RPMI7951 (cell line): Measurements from ENCODE around the gene OR7C1. TPM values are rescaled to one million over a fixed set of nuclear protein-coding genes. Genes with fewer than 3 reads are reported as not detected.
"Not testable (repeated sequence)": the region's sequence is repeated elsewhere in the genome, so short reads cannot be mapped to it uniquely, and the experiment has no call there.

Source experiments
- DNase-seq: peaks from one replicate; pipeline ENCODE4 v3.0.0-alpha.2; 2012; ENCODE audit warnings: low read depth
- total RNA-seq: library from RNA; depleted of rRNA; stranded (reverse); fragments of >200 nt; shearing (Covaris generic); gene quantifications from 2 replicates; pipeline ENCODE4 v1.2.3, GENCODE V29; 2014; rRNA removed

OR7C1 gene
- total RNA-seq: under 0.01 TPM in 2 replicates

DNA sequence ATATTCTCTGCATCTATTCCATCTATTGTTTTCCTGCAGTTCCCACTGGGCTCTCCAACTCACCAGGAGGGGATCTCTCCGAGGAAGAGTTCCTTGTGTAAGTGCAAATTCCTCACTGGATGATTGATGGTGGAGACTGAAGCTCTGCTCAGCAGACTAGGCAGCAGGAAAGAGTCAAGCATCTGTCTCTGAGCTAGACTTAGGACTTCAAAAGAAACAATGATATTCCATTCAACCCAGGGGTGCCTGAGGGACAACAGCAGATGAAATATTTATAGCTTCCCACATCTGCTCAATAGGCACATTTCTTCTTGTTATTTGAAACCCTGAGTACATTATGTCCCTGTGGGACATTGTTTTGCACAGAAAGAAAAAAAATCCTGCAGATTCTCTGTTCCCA, at the start of gene OR7C1, which contains the start of gene OR7A5:
OR7C1 (minus strand) TSS at position 175 of the 400 bp plus-strand sequence. CDS start 35,049 bp downstream, outside the sequence.
OR7A5 (minus strand) TSS at position 175 of the 400 bp plus-strand sequence. CDS start 6,944 bp downstream, outside the sequence.
- peak; percentile 9 for DNase-seq

DNA sequence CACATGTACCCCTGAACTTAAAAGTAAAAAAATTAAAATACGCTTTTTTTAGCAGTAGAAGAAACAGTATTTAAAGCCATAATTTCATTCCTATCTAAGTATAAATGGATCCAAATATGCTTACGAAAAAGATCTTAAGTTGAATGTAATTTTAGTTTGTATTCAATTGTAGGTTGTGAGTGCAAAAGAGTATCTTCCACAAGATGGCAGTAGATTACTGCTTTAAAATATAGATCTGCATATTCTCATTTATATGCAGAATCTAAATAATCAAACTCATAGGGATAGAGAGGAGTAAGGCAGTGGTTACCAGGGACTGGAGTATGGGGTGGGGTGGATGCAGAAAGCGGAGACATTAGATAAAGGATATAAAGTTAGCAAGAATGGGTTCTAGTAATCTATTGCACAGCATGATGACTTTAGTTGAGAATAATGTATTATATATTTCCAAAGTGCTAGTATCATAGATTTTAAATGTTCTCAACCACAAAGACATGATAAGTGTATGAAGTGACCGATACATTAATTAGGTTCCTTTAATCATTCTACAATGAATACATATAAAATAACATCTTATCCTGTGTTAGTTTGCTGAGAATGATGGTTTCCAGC, 36.7 kb upstream of the OR7C1 start:
- DNase-seq: peak; percentile 26

DNA sequence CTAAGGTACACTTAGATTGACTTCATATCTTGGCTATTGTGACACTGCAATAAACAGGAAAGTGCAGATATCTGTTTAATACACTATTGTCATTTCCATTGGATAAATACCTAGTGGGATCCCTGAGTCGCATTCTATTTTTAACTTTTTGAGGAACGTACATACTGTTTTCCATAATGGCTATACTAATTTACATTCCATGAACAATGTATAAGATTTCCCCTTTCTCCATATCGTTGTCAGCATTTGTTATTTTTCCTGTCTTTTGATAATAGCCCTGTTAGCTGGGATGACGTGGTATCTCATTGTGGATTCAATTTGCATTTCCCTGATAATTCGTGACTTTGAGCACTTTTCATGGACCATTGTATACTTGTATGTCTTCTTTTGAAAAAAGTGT, 33.5 kb upstream of the OR7C1 start:
- DNase-seq: no peak

DNA sequence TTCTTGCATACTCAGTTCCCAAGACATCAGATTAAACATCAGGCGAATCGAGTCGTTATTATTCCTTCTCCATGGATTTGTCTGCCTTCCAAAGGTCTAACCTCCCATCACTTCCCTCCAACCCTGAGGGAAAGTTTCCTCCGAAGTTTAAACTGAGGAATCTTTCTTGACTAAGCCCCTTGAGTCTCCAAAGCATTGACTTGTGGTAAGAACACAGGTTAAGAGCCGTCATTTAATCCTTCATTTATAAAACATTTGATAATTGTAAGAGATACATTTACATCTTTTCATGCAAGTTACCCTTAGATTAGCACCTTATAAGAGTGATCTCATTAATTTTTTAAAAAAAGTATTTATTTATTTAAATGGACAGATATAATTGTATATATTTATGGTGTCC, 13.8 kb upstream of the OR7C1 start, which contains the start of gene OR7A10:
OR7A10 (minus strand) TSS at position 101 of the 400 bp plus-strand sequence. CDS start 7,045 bp downstream, outside the sequence.
- no peak for DNase-seq

DNA sequence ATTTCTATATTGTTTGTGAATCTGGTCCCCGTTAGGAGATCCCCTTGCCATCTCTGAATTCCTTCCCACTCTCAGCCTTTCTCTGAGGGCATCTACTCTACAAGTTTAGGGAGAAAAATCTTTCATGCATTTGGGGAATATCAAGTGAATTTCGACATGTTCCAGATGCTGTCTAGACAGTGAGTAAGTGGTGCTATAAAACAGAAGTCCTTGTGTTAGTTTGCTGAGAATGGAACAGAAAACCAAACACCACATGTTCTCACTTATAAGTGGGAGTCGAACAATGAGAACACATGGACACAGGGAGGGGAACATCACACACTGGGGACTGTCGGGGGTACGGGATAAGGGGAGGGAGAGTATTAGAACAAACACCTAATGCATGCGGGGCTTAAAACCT, 8.6 kb upstream of the OR7C1 start:
- no peak for DNase-seq

DNA sequence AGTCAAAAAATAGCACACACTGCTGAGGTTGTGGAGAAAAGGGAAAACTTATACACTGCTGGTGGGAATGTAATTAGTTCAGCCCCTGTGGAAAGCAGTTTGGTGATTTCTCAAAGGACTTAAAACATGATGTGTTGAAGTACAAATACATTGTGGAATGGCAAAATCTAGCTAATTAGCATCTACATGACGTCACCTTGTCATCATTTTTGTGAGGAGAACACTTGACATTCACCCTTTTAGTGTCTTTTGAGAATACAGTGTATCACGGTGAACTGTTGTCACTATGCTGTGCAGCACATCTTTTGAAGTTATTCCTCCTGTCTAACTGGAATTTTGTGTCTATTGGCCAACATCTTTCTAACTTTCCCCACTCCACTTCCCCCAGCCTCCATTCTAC, 8.2 kb upstream of the OR7C1 start:
- DNase-seq: no peak

DNA sequence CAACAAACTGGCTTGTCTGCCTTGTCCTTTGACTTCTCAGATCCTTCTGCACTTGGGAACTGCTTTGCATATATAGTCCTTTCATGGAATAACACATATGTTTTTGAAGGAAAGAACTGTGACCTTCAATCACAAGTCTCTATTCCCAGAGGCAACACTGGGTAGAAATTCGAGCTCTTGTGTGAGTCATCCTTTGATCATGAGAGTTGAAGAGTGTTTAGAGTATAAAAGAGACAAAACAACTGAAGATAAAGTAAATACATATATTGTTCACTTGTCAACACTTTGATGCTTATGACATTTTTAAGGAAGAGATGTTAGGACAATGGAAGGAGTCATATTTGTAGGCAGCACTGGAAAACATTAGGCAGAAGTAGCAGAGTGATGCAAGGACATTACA, 5.2 kb upstream of the OR7C1 start:
- peak; percentile 25 for DNase-seq

DNA sequence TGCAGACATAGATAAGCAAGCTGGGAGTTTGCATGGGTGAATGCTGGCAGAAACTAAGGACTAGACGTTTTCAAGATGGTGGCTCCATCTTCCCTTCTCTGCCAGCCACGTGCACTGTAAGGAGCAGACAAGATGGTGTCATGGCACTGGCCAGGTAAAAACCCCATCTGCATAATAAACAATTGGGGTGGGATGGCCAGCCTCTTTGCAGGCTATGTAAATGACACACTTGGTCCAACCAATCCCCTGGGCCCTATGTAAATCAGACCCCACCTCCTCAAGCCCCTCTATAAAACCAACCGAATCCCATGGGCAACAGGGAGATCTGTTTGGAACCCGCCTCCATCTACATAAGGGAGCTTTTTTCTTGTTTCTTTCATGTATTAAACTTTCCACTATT, 2.4 kb upstream of the OR7C1 start:
- DNase-seq: no peak

DNA sequence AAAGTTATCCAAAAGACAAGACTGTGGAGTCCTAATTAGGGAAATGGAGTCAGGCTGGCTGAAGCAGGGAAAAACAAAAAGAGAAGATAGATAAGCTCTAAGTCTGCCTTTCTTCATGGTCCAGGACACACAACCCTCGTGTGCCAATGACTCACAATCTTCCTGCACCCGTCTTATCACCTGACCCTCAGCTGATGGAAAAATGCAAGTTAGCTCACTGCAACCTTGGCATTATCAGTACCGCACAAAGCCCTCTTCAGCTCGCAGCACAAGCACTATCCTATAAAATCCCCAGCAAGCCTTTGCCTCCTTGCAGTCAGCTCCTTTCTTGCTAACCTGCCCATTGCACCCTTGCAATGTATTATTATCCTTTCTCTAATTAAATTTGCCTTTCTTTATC, 4.3 kb downstream of the OR7C1 start:
- no peak for DNase-seq

DNA sequence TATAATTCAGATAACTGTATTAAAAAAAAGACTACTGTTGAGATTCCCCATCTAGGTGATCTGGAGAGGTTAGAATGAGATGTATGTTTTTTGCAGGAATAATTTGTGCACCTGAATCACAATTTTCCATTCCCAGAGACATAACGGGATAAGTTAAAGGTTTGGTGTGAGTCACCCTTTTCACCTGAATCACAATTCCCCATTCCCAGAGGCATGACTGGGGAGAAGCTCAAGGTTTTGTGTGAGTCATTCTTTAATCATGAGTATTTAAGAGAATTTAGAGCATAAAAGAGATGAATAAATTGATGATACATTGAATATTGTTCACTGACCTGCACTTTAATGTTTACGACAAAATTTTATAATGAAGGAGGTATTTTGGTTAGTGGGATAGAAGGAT, 9.0 kb downstream of the OR7C1 start:
- DNase-seq: no peak

DNA sequence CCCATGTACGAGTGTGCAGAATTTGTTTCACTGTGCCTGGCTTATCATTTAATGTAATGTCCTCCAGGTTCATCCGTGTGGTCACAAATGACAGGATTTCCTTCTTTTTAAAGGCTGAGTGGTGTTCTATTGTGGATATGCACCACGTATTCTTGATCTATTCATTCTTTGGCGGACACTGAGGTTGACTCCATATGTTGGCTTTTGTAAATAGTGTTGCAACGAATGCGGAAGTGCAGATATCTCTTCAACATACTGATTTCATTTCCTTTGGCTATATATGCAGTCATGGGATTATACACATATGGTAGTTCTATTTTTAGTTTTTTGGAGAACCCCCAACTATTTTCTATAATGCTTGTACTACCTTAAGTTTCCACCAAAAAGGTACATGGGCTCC, 13.0 kb downstream of the OR7C1 start:
- DNase-seq: no peak

DNA sequence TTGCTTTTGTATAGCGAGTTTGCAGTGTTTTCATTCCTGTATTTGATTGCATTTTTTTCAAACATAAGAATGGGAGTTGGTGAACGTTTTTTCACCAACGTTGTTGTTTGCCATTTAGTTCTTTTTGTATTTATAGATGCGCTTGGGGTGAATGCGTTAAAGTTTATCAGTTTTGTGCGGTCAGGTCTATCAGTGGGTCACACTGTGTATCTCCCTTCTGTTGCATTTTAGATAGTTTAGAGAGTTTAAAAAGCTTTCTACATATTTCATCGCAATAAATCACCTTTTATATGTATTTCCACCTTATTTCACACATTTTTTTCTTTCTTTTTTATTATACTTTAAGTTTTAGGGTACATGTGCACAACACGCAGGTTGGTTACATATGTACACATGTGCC, 16.4 kb downstream of the OR7C1 start:
- no peak for DNase-seq

DNA sequence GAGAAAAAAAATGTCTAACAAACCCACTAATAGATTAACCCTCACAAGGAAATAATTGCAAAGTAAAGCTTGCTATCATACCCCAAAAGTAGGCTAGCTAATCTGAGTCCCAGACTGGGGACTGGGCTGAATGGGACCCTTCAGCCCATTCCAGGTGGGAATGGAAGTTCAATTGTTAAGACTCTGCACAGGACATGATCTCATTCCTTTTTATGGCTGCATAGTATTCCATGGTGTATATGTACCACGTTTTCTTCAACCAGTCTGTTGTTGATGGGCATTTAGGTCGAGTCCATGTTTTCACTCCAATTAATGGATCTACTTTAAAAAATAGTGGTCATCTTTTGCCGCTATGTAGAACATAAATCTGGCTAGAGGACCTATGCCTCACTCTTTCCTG, 17.9 kb downstream of the OR7C1 start:
- no peak for DNase-seq

DNA sequence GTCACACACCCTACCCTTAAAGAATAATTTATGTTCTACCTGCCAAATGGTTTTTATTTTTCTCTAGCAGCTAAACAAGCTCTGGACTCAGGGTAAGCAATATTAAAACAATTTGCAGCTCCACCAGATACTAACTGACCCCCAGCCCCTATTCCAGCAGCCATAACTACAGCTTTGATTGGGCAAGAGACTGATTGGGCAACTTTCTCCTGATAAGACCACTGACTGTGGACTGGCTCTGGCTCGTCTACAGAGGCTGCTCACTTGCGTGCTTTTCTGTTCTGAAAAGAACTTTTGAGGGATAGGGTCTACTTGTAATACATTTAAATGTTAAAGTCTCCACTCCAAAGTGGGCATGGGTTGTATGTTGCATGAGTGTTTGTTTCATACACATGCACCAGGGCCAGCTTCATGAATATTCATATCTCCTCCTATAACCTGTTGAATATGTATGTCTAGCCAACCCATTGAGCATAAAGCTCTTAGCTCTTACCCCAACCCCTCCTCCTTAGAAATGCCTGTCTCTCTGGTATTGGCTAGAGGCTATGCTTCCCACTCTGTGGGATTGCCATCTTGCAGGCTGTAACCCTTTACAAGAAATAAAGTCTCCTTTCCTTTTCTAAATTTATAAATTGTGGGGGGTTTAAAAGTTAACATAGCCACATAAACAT, 19.9 kb downstream of the OR7C1 start:
- no peak for DNase-seq

DNA sequence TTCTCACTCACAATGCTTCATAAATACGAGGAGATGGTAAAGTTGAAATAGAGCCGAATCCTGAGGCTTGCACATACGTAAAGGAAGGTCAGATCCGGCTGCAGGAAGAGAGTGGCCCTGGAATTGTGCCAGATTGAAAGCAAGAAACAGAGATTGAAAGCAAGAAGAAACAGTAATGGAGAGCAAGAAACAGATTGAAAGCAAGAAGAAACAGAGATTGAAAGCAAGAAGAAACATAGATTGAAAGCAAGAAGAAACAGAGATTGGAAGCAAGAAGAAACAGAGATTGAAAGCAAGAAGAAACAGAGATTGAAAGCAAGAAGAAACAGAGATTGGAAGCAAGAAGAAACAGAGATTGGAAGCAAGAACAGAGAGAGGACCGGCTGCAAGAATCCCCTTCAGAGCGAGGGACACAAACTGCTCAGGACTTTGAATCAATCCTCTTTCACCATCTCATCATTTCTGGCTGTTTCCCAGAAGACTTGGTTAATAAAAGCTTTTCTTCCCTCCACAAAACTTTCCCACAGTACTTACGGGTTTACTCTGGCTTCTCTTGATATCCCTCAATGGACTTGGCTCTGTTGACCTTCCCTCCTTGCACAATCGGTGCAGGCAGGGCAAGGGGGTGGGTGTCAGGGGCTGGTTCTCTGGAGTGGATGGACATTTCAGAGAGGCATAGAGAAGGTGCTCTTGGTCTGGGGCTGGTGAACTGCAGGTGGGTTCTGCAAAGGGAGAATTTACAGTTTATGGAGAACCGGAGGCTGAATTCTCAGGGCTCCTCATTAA, 25.5 kb downstream of the OR7C1 start:
- DNase-seq: no peak

DNA sequence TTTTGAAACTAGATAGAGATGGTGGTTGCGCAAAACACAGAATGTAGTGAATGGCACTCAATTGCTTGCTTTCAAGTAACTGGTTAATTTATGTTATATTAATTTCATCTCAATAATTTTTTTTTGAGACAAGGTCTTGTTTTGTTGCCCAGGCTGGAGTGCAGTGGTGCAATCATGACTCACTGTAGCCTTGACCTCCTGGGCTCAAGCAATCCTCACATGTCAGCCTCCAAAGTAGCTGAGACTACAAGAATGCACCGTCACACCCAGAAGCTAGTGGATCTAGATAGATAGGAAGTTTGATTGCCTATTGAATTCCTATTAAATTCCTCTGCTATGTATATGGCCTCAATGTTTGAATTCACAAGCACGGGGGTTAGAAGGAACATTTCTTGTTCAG, 30.2 kb downstream of the OR7C1 start:
- no peak for DNase-seq

DNA sequence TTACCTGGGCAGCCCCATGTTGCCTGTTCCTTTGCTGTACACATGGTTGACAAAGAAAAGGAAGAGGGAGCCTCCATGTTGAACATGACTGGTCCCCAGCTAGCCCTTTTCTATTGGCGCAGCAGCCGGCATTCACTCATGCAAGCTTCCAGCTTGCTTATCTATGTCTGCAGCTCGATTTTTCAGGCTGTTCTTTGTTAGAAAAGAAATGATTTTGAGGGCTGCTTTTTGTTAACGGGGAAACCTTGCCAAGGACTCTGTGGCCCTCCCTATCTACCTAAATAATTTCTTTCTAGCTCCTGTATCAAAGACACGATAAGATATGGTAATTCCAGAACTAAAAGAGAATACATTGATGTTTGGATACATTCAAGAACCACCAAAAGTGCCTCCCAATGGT, 36.2 kb downstream of the OR7C1 start:
- no peak for DNase-seq

DNA sequence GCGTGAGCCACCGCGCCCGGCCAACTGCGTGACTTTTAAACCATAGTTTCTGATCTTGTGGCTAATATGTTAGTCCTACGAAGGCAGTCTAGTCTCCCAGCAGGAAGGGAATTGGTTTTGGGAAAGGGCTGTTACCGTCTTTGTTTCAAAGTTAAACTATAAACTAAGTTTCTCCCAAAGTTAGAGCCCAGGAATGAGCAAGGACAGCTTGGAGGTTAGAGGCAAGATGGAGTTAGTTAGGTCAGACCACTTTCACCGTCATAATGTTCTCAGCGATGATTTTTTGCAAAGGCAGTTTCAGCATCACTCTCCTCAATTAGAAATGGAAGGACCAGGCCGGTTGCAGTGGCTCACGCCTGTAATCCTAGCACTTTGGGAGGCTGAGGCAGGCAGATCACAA, 39.0 kb downstream of the OR7C1 start:
- DNase-seq: no peak

DNA sequence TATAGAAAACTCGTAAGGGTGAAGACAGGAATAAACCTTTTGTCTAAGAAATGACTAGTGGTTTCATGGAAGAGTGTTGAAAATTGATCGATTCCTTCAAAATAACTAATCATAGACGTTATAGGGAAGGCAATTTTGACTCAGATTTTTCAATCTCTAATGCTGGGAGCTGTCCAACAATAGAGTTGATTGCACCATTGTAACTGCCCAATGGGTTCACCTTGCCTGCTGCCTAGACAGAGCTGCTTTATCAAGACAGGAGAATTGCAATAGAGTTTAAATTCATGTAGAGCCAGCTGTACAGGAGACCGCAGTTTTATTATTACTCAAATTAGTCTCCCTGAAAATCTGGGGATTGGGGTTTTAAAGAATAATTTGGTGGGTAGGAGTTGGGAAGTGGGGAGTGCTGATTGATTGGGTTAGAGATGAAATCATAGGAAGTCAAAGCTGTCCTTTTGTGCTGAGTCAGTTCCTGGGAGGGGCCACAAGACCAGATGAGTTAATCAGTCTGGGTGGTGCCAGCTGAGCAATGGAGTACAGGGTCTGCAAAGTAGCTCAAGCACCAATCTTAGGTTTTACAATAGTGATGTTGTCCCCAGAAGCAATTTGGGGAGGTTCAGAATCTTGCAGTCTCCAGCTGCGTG, 39.8 kb downstream of the OR7C1 start:
- peak; percentile 53 for DNase-seq

DNA sequence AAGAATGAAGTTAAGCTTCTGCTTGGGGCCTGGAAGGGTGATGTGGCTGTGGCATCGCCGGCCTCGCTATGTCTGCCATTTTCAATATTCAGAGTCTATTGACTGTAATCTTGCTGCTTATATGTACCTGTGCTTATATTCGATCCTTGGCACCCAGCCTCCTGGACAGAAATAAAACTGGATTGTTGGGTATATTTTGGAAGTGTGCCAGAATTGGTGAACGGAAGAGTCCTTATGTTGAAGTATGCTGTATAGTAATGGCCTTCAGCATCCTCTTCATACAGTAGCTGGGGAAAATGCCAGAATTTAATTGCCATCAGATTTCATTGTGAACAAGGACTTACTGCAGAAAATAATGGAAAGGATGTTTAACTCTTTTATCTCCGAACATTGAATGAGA, 42.7 kb downstream of the OR7C1 start:
- DNase-seq: not testable (repeated sequence)

DNA sequence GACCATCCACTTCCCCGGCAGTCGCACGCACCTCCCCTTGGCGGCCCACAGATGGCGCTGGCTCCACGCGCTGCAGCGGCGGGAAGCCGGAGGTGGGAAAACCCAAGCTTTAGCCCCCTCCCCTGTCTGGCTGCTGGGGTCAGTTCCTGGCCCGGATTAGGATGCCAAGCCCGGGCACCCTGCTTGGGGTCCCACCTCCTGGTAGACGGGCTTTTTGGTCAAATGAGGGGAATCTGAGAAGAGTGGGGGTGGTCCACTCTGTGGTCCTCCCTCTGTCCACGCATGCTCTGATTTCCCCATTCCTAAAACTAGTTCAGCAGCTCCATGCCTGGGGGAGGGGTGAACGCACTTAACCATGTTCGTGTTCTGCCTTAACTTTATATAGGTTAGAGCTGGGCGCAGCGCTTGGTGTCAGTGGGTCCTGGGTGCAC, 48.5 kb downstream of the OR7C1 start:
- DNase-seq: peak; percentile 41
